Stimulated activated CD4-positive, alpha-beta T cell treated with anti-CD3 and anti-CD28 coated beads, Interleukin-15, amount 100 ng/mL, for 24 hours (primary cell): Measurements from ENCODE around the gene WBP2.
"Not testable (repeated sequence)": the region's sequence is repeated elsewhere in the genome, so short reads cannot be mapped to it uniquely, and the experiment has no call there.

Experiments
- DNase-seq: peaks from one replicate; pipeline ENCODE4 v3.0.0-alpha.2; 2020

WBP2 gene

DNA sequence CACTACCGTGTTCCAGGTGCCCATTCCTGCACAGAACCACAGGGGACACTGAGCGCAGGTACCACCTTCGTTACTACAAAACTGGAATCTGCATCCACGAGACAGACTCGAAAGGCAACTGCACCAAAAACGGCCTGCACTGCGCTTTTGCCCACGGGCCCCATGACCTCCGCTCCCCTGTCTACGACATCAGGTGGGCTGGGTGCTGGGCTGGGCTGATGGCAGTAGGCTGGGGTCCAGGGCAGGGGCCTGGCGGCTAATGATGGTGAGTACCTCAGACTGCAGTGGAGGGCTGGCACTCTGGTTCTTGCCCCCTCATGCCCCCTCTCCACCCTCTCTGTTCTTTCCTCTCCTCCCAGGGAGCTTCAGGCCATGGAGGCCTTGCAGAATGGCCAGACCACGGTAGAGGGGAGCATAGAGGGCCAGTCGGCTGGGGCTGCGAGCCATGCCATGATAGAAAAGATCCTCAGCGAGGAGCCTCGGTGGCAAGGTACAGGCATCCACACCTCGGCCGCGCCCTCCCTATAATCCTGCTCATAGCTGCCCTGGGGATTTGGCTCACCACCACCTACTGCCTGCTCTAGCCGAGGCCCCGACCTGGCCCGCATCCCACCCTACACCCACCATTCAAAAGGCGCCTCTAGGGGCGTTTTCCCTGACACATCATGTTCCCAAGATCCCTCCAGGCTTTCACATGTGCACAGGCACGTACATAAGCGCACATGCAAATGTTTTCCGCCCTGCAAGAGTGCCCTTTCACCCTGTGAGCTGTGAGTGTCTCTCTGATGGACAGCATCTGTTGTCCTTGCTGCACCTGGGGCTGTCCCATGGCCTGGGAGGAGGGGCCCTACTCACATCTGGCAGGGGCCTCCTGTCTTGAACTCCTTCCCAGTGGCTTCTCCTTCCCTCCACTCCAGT lies 42.8 kb downstream of the WBP2 start:
- DNase-seq: no peak

DNA sequence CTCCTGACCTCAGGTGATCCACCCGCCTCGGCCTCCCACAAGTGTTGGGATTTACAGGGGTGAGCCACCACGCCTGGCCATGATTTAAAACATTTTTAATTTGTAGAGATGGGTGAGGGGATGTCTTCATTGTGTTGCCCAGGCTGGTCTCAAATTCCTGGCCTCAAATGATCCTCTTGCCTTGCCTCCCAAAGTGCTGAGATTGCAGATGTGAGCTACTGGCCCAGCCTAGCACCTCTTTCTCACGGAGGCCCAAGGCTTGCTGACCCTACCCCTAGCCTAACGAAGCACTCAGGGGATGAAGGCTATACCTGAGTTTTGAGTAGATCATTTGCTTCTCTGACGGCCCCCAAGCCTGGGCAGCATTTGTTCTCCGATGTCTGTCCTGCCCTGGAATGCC lies 44.0 kb downstream of the WBP2 start:
- no peak for DNase-seq

DNA sequence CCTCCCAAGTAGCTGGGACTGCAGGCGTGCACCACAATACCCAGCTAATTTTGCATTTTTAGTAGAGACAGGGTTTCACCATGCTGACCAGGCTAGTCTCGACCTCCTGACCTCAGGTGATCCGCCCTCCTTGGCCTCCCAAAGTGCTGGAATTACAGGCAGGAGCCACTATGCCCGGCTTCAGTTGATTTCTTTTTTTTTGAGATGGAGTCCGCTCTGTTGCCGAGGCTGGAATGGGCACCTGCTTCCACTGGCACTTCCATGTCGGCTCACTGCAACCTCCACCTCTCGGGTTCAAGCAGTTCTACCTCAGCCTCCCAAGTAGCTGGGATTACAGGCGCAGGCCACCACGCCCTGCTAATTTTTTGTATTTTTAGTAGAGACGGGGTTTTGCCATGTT lies 44.4 kb downstream of the WBP2 start:
- not testable (repeated sequence) for DNase-seq

DNA sequence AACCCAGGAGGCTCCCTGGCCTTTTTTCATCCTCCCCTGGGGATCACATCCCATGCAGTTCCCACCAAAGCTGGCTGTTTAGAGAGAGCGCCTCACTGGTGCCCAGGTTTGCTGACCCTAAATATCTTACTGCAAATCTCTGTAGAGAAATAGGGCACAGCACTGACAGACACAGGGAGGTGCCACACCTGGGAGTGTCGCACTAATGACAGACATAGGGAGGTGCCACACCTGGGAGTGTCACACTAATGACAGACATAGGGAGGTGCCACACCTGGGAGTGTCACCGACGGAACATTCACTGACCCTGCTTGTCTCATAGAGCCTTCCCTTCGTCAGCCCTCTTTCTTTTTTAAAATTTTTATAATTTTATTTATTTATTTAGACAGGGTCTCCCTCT lies 44.9 kb downstream of the WBP2 start:
- DNase-seq: no peak

DNA sequence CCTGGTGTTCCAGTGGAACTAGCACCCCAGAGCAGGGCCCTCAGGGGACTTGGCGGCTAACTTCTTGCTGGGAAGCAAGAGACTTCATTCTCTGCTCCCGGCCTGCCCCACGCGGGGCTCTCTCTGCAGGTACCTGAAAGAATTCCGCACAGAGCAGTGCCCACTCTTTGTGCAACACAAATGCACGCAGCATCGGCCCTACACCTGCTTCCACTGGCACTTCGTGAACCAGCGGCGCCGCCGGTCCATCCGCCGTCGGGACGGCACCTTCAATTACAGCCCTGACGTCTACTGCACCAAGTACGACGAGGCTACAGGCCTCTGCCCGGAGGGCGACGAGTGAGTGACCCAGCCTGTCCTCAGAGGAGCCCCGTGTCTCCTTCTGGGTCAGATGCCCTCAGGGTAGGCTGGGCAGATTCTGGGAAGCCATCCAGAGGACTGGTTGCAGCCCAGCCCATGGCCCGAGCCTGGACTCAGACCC lies 45.5 kb downstream of the WBP2 start:
- no peak for DNase-seq

DNA sequence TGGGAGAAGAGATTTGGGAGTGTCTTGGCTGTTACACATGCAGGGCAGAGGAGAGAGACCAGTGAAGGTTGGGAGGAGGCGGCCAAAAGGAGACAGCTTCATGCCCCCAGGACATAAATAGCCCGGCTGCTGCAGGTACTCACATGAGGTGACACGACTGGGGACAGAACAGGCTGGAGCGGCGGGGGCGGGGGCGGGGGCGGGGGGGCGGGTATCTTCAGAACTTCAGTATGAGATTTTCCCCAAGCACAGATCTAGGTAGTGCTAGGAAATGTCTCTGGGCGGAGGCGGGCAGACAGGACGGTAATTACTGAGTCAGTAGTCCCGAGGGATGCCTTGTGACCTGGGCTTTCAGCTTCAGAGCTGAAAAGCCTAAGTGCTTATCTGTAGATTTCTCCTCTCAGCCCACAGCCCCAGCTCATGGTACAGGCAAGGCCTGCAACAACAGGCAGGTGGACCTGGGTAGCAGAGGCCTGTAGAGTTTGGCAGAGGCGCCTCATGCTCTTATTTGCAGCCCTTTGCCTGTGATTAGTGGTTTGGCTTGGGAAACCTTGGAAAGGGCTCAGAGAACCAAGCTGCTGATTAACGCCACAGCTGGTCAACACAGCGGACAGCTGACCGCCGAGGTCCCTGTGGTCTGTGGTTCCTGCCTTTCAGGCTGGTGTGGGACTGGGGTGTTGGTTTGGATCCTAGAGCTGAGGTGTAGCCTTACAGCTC lies 46.1 kb downstream of the WBP2 start:
- no peak for DNase-seq

DNA sequence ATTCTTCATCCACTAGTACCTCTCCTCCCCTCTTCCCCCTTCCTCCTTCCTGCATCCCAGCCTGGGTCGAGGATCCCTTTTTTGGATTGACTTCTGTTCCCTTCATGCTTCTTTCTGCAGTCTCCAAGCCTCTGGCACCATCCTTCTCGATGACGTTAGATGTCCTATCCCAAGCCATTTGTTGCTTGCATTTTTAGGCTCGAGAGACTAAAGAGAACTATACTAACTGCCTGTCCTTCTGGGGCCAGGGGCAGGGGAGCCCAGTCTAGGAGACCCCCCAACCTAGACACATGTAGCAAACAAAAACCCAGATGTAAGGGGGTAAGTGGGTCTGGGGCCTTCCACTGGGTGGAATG lies 46.6 kb downstream of the WBP2 start:
- DNase-seq: no peak

DNA sequence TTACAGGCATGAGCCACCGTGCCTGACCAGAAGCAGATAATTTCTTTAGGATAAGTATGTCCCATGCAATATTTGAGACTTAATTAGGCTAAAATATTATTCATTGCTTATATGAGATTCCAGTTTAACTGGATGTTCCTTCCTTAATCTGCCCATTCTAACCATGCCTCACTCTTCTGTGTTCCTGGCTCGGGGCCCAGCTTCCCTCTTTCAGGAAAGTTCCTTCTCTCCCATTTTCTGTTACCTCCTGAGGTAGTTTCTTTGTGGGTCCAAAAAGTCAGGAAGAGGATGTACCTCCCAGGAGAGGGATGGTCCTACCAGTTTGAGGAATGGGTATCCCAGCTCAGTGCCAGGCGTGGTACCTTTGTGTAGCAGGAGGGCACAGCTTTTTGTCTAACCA lies 47.3 kb downstream of the WBP2 start:
- no peak for DNase-seq

DNA sequence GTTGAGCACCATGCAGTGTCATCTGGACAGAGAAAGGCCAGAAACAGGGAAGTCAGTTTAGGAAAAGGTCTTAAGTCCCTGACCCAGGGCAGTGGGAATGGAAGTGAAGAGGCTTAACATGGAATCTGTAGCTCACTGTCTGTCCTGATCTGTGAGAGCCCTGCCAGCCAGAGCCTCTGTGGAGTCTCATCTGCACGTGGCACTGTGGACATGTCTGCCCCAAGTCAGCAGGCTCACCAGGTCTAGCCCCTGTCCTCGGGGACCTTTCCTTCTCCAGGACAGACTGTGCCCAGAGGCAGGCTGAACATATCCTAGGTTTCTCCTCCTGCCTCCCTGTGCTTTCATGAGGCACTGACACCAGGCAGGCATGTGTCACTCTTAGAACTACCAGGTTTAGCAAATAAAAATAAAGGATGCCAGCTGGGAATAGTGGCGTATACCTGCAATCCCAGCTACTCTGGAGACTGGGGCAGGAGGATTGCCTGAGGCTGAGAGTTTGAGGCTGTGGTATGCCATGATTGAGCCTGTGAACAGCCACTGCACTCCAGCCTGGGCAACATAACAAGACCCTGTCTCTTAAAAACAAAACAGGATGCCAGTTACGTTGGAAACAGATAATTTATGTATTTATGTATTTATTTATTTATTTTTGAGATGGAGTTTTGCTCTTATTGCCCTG lies 48.2 kb downstream of the WBP2 start:
- DNase-seq: no peak

DNA sequence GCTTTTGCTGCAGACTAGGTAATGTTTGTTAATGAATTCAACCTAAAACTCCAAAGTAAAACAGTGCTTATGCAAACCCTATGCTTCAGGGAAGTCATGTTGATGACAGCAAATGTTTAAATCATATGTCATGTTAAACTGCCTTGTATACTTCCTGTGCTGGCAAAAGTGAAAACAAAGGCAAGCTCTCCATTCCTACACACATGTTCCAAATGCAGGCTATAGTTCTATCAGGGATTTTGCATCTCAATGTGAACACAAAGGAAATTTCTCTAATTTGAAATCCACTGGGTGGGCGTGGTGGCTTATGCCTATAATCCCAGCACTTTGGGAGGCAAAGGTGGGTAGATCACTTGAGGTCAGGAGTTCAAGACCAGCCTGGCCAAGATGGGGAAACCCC lies 51.3 kb downstream of the WBP2 start:
- DNase-seq: no peak

DNA sequence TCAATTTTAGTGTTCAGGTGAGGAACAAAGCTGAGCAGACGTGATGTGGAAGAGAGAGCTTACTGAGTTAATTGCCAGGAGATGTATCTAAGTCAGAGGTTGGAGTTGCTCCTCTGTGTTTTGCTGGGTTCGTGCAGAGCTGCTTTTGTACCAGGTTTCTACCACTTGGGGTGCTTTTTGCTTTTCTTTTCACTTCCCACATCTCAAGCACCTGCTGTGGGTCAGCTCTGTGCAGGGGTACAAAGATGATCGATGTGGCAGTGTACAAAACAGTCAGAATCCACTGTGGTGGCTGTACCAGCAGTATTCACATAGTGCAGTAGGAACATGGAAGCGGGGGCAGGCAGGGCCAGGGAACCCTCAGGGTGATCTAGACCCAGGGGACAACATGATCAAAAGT lies 55.7 kb downstream of the WBP2 start:
- no peak for DNase-seq

DNA sequence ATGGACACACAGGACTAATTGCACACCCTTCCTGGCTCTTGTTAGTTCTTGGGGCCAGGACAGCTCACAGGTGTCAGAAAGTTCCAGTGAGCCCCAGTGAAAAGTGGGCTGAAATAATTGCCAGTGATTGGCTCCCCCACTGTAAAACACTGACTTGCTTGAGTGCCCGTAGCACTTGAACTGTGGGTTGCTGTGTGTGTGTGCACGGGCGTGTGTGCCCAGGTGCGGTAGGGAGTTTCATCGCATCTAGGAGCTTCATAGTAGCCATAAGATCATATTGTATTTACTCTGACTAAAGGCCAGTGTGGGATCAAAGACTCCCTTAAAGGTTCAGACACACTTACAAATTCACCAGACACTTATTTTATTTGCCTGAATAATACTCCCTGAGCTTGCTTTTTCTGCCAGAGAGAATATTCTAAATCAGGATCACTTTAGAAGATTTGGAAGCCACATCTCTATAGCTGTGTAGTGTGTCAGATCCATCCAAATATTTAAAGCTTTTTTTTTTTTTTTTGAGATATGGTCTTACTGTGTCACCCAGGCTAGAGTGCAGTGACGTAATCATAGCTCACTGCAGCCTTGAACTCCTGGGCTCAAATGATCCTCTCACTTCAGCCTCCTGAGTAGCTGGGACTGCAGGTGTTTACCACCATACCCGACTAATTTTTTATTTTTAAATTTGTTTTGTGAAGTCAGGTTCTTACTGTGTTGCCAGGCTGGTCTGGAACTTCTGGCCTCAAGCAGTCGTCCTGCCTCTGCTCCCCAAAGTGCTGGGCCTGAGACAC lies 59.1 kb downstream of the WBP2 start:
- no peak for DNase-seq
